Islet precursor cell (in vitro differentiated cells): ENCODE measurements around the gene GOLGA8G.
"Not testable (repeated sequence)": the region's sequence is repeated elsewhere in the genome, so short reads cannot be mapped to it uniquely, and the experiment has no call there.

Experiments used
- DNase-seq: peaks from one replicate; pipeline ENCODE4 v3.0.0-alpha.2; 2018

The GOLGA8G gene

GRCh38 chr15:28532954-28533353, at the start of gene GOLGA8G:
GOLGA8G (minus strand) TSS chr15:28532971; CDS start chr15:28532909, 62 bp downstream.
- DNase-seq, result not testable (repeated sequence)

GRCh38 chr15:28573351-28573750, 40.6 kb upstream of the GOLGA8G start:
- not testable (repeated sequence) for DNase-seq

- DNase-seq, result not testable (repeated sequence)
Observed at GRCh38 chr15:28553268-28553667, 20.5 kb upstream of the GOLGA8G start, which contains the start of gene GOLGA6L25. GOLGA6L25 (plus strand) TSS chr15:28553568; CDS start chr15:28553629, 61 bp downstream.

- DNase-seq, result not testable (repeated sequence)
Observed at GRCh38 chr15:28515208-28515607, 17.6 kb downstream of the GOLGA8G start.

- not testable (repeated sequence) for DNase-seq
Observed at GRCh38 chr15:28514128-28514527, 18.6 kb downstream of the GOLGA8G start.

- DNase-seq, result not testable (repeated sequence)
Observed at GRCh38 chr15:28508217-28508889, 24.4 kb downstream of the GOLGA8G start.

- not testable (repeated sequence) for DNase-seq
Observed at GRCh38 chr15:28481340-28481739, 51.4 kb downstream of the GOLGA8G start.
